GM19395 (cell line): ENCODE results near the gene ADARB2.

Experiments
- ATAC-seq: cut with Tn5 transposase; IDR thresholded peaks from one replicate; pipeline ENCODE4 v1.9.1; 2021; ENCODE audit warnings: mild to moderate bottlenecking, moderate library complexity; ENCODE audit not compliant: unreplicated experiment

ADARB2 gene

DNA sequence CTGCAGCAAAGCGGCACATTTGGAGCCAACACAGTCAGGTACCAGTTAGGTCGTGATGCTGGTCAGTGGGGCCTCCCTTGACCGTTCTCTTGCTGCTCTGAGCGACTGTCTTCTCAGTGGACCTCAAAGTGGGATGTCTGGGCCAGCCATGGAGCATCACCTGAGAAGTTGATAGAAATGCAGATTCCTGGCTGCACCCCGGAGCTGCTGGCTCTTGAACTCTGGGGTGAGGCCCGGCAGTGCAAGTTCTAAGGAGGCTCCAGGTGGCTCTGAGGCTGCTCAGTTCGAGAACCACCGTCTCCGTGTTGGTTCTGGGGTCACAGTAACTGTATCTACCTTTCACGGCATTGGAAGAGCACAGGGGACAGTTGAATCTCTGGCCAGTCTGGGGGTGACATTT, 533.6 kb downstream of the ADARB2 start:
- no peak for ATAC-seq

DNA sequence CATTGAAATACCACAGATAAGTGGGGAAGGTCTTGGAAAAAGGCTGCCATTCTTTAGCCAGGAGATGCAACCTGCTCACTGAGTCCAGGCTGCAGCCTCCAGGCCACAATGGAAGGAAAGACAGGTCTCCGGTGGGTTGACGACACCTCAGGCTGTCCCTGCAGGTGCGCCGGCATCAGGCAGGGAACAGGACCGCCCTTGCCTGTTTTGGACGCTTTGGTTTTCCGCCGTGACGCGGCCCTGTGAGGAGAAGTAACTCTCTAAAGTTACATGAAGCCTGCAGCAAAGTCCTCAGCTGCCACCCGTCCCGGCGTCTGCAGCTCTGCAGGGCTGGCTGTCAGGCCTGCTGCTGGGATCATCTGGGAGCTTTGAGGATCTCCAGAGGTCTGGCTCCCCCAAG, 534.1 kb downstream of the ADARB2 start:
- no peak for ATAC-seq

DNA sequence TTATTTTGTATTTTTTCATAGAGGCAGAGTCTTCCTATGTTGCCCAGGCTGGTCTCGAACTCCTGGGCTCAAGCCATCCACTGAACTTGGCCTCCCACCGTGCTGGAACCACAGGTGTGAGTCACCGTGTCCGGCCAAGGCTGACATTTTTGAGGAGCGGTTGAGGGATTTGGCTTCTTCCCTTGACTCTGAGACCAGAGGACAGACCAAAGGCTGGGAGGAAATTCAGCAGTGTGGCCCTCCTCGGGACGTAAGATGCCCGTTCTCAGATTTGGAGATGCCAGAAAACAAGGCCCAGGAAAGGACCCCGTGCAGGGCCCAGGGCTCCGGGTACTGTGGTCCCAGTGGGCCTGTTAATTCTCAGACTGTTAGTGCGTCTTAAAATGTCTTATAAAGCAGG, 535.0 kb downstream of the ADARB2 start:
- ATAC-seq = no peak

DNA sequence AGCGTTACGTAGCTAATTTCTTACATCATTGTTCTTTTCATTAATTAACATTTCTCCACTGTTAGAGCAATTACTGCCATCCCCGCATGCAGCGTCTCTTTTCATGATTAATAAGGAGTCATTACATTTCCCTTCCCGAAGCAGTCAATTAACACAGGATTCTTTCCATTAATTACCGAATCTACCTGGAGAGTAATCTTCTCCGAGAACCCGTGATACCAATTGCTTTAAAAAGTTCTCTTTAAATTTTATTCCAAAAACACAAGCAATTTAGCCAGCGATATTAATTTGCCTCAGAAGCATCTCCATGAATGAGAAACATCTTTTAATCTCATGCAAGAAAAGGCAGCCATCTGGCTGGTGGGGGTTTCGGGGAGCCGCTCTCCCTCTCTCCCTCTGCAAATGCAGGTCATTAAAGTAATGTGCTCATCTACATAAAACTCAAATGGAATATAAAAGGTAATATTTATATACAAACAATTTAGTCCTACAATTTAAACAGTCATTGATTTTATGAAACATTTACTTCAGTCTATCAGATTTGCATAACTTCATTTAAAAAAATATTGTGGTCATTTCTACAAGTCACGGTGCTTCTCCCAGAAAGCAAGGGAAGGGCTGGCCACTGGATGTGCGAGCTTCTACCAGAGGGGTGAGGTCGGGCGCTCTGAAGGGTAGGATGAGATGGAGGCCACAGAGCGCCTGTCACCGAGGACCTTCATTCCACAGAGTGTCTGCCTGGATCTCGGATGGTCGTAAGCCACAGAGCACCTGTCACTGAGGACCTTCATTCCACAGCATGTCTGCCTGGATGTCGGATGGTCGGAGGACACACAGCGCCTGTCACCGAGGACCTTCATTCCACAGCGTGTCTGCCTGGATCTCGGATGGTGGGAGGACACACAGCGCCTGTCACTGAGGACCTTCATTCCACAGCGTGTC, 536.2 kb downstream of the ADARB2 start:
- no peak for ATAC-seq

DNA sequence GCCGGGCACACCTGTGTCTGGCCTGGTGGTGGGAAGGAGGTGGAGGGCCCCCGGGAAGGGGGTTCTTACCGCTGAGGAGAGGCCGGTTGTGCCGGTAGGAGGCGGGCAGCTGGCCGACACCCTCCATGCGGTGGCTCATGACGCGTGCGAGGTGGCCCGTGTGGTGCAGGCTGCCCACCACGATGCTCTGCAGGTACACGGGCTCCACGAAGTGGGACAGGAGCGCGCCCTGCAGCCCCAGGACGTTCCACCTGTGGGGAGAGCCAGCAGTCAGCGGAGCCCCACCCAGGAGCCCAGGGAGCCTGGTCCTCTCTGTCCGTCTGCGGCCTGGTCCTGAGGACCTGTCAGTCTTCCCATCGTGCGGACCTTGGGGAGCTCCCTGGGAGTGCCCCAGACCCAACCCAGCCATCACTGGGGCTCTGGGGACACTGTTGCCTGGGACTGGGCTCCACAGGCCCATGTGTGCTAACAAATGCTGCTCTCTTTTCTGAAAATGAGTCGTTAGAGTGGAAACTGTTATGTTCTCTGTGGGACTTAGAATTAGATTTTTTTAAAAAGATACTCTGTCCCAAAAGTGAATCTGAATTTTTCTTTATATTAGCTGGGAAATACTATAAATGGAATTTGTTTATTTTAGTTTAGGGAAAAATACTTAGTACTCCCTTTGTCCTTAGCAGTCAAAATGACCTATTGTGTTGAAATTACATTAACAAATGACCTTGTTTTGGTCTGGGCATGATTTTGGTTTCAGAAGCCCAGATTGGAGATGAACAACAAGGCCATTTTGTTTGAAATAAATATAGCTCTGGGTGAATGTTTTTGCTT, 537.2 kb downstream of the ADARB2 start:
- no peak for ATAC-seq

DNA sequence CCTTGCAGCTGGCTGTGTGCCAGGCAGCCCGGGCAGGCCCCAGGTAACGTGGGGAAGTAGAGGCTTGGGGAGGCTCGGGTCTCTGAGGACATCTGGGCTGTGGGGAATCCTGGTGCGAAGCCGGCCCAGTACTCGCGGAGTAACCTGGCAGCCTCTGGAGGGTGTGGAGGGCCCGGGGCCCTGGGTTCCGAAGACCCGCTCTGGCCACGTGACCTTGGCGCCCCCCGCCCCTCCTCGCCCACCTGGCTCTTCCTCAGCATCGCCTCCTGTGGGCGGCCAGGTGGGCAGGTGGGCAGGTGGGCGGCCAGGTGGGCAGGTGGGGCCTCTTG, 538.0 kb downstream of the ADARB2 start:
- ATAC-seq = no peak

DNA sequence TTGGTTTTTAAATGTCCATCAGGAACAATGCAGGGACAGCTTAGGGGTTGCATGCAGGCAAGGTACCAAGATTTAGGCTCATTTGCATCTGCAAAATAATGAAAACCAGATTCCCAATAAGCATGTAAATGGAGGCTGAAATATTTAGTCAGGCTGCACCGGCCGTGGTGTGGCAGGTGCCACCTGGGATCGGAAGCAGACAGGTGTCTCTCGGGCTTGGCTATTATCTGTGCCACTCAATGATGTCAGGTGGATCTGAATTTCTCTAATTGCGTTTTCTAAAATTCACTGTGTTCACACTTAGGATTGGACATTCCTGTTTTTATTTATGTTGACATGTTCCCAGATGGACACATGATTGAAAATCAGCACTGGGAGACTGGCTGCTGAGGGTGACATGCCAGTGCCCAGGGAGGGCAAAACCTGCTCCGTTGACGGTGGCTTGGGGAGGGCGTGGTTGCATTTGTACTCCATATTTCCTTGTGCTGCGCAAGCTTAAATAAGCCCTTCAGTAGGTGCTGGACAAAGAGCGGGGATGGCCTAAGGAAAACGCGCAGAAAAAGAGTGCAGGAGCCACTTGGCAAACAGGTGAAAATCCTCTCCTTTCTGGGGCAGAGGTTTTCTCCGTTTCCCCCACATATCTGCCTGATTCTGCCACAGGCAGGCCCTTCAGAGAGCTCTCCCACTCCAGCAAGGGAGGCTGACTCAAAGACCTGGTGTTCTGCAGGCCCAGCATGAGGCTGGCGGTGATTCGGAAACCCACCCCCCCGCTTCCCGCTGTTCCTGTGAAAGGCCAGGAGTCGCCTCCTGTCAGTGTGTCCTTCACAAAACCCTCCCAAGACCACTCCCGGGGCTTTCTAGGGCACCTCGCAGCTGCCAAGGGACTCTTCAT, 538.6 kb downstream of the ADARB2 start:
- ATAC-seq = no peak

DNA sequence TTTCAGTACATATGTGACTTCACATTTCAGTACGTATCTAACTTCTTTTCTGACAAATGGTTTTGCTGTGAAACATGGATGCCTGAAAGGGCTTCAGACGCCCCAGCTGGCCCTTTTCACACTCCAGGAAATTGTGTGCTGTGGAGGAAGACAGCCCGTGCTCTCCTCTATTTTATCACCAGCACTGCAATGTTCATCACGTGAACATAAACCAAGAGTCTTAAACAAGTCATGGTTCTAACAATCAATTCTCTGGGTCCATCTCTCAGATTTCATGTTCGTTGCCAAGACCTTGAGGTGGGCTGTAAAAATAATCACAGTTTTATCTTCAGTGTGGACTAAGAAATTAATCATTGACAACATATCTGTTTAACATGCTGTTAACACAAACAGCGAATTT, 539.9 kb downstream of the ADARB2 start:
- ATAC-seq = no peak

DNA sequence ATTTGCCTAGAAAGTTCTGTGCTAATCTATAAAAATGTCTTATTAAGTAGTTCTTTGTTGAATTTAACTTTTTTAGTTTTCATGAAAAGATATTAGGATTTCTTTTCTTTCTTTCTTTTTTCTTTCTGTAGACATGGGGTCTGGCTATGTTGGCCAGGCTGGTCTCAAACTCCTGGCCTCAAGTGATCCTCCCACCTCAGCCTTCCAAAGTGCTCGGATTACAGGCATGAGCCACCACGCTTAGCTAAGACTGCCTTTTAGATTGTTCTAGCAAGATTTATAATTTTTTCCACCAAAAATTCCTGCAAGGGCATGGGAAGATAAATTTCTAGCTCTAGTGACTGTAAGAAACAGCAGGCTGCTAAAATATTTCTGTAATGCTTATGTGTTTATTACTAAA, 540.7 kb downstream of the ADARB2 start:
- ATAC-seq = no peak

DNA sequence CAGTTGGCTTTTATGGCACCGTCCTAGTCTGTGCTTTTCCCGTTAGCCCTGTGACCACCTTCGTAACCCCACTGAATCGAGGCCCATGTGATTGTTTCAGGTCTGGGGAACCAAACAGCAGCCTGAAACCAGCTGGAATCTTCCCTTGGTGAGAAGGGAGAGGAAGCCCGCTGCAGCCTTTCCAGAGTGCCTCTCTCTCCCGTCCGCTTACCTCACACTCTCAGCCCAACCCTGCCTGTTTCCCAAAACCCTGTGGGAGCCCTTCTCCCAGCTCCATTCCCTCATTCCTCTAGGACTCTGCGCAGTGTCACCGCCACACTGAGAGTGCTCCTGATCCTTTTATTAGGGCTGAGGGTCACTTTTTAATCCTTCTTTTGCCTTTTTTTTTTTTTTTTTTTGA, 541.5 kb downstream of the ADARB2 start:
- ATAC-seq = no peak

DNA sequence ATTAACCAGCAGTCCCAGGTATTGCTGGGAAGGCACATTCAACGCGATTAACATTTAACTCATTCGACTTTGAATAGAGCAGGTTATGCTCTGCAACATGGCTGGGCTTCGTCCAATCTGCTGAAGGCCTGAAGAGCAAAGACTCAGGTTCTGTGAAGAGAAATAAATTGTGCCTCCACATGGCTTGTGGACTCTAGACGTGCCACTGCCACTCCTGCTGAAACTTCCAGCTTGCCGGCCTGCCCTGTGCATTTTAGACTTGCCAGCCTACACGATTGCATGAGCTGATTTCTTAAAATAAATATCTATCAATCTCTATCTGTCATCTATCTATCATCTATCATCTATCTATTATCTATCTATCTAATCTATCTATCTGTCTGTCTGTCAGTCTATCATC, 543.2 kb downstream of the ADARB2 start:
- no peak for ATAC-seq

DNA sequence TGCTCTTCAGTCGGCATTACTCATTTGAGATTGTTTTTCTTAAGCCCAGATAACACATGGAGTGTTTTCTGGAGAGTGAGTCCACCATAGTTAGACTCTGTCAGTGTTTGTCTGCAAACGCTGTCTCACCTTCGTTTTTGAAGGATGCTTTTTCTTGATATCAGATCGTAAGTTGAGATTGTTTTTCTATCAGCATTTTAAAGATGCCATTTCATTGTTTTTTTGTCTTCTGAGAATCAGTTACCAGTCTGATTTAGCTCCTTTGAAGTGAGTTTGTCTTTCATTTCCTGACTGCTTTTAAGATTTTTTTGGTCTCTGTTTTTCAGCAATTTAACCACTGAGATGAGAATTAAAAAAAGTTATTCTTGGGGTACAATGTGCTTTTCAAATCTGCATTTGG, 543.8 kb downstream of the ADARB2 start:
- ATAC-seq = no peak

DNA sequence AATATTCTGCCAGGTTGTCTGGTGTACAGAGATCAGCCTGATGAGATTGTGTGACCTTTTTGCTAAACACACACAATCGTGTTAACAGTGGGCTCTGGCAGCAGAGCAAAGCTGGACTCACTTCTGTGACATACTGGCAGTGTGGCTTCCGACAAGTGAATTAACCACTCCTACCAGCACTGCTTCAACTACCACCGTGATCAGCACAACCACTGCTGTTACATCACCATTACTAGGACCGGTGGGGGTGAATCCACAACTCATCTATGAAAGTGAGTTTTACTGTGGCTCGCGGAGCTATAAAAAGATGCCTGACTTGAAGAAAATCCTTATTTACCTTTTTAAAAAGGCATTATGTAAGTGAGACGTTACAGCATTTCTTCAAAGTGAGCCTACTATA, 545.6 kb downstream of the ADARB2 start:
- ATAC-seq = no peak

DNA sequence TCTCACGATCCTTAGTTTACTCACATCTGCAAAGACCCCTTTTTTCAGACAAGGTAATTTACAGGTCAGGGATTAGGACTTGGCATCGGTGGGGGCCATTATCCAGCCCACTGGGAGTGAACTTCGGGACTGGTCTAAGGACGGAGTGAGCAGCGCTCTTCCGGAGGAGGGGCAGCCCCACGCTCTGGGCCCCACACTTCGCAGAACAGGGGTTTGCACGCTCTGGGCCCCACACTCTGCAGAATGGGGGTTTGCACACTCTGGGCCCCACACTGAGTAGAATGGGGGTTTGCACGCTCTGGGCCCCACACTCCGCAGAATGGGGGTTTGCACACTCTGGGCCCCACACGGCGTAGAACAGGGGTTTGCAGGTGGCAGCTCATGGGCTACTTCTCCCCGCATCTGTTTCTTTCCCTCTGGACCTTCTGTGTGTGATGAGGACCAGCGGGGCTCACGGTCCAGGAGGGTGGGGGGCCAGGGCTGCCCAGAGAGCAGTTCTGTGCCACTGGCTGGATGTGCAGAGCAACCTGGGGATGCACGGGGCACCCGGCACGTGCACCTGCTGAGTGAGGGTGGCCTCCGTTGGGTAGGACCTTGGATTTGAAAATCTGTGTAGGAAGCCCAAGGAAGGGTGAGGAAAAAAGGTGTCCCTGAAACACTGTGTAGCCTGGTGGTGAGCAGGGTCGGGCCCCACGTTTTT, 546.4 kb downstream of the ADARB2 start:
- ATAC-seq = no peak

DNA sequence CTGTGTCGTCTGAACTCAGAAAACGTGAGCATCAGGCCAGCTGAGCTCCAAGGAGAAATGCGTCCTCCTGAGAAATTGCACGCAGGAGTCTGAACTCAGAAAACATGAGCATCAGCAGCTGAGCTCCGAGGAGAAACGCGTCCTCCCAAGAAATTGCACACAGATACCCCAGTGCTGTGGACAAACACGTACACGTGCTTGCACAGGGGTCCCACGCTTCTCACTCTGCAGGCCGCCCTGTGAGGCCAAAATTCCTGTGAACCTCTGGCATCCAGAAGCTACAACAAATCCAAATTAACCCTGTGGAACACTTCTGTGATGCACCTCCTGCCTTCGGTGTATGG, 547.3 kb downstream of the ADARB2 start:
- no peak for ATAC-seq

DNA sequence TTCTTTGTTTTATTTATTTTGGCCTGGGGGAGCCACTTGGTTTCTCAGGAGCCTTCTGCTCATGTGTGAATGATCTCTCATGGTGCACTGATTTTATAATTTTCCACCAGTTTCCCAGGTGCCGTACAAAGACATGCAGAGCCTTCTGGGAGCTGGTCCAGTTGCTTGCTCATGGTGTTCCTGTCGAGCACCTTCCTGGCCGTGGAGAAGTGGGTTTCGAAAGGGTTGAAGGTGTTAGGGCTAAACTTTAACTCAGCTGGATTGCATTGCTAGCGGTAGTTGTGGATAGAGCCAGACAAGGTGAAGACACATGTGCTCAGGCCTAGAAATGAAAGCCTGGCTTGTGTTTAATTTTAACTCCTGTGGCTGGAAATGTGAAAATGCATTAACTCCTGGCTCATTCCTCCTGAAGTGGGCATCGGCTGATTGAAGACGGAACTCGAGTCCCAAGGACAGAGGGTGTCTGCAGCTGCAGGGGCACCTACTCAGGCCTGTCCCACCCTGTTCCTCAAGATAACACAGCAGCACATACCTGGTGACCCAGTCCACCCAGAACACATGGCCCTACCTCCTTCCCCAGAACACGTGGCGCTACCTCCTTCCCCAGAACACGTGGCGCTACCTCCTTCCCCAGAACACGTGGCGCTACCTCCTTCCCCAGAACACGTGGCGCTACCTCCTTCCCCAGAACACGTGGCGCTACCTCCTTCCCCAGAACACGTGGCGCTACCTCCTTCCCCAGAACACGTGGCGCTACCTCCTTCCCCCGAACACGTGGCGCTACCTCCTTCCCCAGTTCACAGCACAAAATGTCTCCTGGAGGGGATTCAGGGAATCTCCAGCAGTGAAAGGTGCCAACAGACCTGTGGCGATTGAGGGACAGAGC, 547.9 kb downstream of the ADARB2 start:
- ATAC-seq = no peak

DNA sequence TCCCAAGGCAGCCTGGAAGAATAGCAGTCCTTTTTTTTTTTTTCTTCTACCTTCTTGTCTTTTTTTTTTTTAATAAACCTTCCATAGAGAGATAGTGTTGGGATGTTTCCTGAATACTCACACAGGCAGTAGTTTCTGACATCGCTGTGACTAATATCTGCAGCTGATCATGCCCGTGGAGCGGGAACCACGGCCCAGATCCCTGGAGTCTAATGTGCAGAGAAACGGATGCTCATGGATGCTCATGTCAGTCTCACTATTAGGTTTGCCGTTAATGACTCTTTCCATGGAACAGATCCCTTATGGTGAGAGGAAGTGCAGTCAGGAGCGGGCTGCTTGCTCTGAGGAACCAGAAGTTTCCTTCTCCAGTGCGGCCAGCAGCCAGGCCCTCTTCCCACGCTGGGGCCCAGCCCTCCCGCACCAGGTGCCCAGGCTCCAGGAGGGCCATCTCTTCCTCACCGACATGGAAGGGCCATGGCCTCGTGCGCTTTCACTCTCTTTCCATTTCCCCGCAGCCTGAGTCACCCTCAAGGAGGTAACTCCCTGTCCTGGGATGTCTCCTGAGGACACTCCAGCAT, 548.7 kb downstream of the ADARB2 start:
- no peak for ATAC-seq

DNA sequence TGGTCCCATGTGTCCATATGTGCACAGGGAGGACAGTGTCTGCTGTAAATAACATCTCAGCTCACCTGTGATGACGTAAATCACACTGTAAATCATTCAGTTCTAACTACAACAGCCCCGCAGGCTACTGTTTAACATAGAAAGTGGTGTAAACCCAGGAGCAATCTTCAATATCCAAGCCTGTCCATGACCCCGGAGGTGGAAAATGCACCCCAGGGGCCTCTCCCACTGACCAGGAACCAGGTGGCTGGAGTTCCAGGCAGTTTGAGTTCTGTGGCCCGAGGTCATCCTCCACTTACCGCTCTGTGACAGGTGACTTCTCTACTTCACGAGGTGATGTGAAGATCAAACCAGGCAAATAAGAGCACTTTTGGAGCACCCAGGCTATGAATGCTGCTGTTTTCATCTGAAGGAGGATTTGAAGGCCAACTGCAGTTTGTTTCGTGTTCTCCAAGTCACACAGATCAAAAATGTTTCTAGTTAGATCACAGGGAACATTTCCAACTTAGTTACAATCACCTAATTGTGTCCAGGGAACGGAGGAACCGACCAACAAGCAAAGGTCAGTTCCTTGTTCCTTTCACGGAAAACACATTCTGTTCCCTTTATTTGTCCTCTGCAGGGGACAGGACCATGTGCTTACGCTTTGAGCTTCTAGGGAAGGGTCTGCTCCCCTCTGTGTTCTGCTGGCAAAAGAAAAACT, 549.3 kb downstream of the ADARB2 start:
- ATAC-seq = no peak
